GM21528 (cell line): ENCODE results near the gene UNC5A.

ENCODE experiments used
- ATAC-seq: cut with Tn5 transposase; IDR thresholded peaks from one replicate; pipeline ENCODE4 v1.9.1; 2021; ENCODE audit warnings: mild to moderate bottlenecking, moderate library complexity; ENCODE audit not compliant: unreplicated experiment, low FRiP score

The UNC5A gene

GRCh38 chr5:176810081-176810597 is at the start of gene UNC5A:
Gene UNC5A, plus strand, starts transcription at chr5:176810559. Its CDS starts 192 bp downstream, at chr5:176810751.
- ATAC-seq, result no peak

- no peak for ATAC-seq
Measured at GRCh38 chr5:176761755-176762154, 48.6 kb upstream of the UNC5A start.

DNA sequence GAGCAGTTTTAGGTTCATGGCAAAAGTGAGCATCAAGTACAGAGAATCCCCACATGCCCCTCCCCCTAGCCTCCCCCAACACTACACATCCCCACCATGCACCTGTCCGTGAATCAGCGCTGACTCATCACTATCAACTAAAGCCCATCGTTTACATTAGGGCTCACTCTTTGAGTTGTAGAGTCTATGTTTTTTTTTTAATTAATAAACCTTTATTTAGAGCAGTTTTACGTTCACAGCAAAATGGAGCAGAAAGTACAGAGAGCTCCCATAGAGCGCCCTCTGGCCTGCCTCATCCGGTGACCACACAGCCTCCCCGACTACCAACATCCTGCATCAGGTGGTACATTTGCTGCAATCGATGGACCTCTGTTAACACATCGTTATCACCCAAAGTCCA is 47.9 kb upstream of the UNC5A start:
- no peak for ATAC-seq

- ATAC-seq, result no peak
Measured at GRCh38 chr5:176765687-176766086, 44.7 kb upstream of the UNC5A start.

DNA sequence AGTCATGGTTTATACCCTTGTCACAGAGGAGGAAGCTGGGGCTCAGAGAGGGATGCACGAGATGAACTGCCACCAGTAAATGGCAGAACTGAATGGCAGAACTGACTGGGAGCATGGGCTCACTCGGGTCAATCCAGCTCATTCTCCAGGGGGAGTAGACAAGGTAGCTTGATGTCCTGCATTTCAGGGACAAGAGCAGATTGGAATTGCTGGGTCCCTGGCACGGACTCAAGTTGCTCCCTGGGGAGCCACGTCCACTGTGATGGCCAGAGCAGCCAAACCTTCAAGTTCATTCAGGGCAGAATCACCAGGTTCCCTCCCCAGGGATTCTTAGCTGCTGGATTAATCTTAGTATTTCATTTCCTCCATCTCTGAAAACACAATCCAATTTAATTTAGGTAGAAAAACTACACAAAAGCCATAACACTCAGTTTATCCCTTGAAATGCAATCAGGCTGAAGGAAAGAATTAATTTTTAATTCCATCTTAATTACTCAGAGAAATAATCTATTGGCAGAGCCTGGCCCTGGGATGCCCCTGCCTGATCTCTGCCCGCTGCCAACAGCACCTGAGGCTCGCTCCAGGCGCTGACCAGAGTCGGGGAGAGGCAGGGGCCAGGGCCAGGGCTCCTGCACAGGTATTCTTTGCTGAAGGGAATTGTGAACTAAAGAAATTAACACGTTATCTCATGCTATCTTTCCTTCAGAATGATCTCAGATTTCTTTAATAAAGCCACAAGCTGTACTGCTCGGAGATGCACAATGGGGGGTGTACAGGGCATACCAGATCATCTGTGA is 42.0 kb upstream of the UNC5A start:
- no peak for ATAC-seq

DNA sequence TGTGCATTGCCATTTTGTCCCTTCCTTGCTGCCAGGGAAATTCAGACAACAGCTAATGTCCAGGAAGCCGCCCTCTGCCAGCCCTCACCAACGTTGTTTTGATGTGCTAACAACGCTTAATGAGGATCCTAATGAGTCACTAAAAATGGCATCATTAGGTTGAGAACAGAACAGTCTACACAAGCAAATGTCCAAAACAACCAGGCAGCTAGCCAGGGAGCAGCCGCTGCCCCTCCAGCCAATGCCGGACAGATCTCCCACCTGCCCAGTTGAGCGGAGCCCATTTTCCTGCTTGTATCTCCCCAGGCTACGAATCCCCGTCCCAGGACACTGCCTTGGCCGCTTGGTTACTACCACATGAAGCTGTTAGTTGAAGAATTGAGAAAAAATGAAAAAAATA is 40.4 kb upstream of the UNC5A start:
- ATAC-seq, result no peak

DNA sequence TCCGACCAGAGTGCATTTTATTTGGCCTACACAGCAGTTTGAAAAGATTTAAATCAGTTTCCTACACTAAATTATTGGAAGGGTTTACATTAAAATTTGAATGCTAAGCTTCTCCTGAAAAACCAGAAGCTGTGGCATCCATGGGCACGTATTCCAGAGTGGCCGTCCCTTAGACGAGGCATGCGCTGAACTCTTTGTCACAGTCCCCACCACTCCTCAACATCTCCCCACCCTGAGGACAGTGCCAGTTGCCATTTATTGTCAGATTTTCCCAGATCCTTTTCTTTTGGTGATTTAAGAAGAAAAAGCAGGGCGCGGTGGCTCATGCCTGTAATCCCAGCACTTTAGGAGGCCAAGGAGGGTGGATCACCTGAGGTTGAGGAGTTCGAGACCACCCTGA is 39.9 kb upstream of the UNC5A start:
- no peak for ATAC-seq

DNA sequence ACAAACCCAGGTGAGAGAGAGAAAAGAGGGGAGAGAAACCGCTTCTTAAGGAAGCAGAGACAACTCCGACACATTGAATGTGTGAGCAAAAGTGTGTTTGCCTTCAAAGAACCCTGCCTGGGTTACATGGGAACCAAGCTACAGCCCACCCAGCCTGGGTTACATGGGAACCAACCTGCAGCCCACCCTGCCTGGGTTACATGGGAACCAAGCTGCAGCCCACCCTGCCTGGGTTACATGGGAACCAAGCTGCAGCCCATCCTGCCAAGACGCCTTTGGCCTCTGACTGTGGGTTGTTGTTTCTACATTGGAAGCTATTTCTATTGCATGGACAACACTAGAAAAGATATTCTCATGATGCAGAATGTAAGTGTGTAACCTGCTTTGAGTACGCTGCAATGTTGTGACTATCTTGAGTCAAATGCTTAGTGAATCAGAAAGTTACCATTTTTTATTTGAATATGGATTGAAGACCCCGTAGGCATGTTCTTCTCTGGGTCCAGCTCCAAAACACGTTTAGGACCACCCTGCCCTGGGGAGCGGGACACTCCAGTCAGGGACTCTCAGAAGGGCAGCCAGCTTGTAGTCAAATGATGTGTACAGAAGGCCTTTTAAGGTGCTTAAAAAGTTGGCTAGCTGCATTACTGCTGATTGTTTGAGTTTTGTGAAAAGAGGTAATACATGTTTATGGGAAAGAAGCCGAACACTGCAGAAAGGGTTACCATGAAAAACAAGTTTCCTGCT is 39.1 kb upstream of the UNC5A start:
- ATAC-seq, result no peak

DNA sequence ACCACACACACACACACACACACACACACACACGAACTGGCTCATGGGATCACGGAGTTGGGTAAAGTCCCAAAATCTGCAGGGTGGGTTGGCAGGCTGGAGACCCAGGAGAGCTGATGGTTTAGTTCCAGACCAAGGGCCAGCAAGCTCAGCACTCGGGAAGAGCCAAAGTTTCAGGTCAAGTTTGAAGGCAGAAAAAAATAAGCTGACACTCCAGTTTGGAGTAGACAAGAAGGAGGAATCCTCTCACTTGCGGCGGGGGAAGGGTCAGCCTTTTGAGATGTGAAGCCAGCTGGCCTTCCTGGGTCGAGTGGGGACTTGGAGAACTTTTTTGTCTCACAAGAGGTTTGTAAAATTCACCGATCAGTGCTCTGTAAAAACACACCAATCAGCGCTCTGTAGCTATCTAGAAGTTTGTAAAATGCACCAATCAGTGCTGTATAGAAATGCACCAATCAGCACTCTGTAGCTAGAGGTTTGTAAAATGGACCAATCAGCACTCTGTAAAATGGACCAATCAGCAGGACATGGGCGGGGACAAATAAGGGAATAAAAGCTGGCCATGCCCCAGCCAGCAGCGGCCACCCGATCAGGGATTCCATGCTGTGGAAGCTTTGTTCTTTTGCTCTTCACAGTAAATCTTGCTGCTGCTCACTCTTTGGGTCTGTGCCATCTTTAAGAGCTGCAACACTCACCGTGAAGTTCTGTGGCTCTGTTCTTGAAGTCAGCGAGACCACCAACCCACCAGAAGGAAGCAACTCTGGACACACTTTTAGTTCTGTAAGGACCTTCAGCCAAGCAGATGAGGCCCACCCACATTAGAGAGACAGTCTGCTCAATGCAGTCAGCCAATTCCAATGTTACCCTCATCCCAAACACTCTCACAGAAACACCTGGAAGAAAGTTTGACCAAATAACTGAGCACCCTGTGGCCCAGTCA is 37.8 kb upstream of the UNC5A start:
- no peak for ATAC-seq

- ATAC-seq, result no peak
Measured at GRCh38 chr5:176773408-176774035, 36.8 kb upstream of the UNC5A start.

DNA sequence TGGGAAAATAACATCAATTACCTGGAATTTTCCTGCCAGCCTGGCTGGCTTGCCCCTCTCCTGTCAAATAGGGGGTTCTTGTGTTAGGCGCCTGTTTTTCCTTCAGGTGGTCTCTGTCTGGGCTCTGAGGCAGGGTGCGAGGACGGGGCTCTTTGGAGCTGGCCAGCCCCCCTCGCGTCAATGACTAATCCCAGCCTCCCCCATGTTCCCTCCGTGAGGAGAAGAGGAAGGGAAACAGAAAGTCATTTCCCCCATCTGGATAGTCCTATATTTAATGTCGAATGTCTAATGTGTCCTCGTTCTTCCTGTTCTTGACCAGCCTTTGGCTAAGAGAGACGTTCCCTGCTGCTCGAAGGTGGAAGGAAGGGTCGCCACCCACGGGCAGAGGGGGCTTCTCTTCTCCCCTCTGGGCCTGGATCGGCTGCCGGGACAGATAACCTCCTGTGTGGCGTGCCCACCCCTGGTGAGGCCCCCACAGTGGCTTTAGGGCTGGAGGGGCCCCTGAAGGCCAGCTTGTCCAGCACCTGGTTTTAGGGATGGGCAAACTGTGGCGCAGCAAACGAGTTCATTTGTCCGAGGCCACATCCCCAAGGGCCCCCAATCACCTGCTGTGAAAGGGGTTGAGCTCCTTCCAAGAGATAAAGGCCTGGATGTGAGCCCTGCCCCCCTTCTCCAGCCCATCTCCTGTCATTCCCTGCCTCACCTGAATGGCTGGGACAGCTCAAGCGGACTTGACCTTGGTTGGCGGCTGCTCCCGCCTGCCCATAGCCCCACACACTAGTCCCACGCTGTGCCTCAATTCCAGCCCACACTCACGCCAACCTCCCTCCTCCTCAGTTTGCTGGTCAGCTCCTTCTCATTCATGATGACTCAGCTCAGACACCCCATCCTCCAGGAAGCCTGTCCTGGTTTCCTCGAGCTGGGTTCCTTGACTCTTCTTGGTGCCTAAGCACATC is 35.9 kb upstream of the UNC5A start:
- no peak for ATAC-seq

- ATAC-seq, result no peak
Measured at GRCh38 chr5:176775409-176775808, 35.0 kb upstream of the UNC5A start.

DNA sequence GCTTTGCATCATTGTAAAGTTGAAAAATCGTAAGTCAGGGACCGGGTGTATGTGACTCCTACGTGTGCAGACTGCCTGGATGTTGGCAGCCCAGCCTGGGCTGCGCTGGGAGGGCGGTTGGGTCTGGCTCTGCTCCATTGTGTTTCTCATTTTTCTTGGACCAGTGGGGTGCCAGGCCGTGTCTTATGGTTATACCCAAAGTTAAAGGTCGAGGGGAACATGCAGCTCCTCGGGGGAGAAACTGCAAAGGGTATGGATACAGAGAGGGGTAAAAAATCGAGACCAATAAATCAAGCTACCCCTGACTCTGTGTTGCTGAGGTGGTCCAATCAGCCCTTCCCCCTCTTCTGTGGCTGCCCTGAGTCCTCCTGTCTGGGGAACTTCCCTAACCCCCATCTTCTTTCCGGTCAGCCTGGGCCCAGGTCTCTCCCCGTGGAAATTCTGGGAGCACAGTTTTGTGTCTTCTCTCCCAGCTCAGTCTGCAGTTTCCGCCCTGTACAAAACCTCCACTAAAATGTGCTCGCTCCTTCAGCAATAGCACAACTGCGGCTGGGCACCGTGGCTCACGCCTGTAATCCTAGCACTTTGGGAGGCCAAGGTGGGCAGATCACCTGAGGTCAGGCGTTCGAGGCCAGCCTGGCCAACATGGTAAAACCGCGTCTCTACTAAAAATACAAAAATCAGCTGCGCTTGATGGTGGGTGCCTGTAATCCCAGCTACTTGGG is 34.1 kb upstream of the UNC5A start:
- no peak for ATAC-seq

DNA sequence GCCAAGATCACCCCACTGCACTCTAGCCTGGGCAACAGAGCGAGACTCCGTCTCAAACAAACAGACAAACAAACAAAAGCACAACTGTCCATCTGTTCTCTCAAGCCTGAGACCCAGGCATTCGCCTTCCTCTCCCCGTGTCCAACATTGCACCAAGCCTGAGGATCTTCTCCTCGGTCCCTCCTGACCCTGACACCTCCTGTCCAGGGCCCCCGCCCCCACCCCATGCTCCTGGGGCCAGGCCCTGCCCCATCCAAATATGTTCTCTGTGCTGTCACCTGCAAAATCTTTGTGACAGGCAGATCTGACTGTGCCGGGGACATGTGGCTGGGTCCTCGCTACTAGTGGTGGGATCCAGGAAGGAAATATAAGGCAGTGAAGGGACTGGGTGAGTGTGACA is 33.4 kb upstream of the UNC5A start:
- ATAC-seq, result no peak

DNA sequence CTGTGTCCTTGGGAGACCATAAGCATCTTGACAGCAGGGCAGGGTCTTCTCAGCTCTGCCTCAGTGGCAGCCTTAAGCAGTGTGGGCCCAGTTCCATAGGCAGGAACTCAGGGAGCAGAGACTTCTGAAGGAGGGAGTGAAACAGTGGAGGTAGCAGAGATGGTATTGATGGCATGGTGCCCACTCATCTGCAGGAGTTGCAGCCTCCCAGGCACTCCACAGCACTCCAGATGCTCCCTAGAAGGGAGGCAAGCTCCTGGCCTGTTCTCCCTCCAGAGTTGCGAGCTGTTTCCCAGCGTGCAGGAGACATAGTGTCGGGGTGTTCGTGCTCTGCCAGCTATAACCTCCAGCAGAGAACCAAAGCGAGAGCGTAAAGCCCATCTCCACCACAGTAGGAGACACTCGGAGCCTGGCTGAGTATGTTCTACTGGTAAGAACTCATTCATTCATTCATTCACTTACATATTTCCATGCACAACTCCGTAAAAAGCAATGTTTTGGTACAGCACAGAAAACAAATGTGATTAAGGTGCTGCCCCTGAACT is 31.4 kb upstream of the UNC5A start:
- ATAC-seq, result no peak

GRCh38 chr5:176779537-176779936 is 30.8 kb upstream of the UNC5A start:
- no peak for ATAC-seq

GRCh38 chr5:176780176-176781053 is 29.9 kb upstream of the UNC5A start:
- no peak for ATAC-seq
